ENCODE results near the gene KIF12. TPM values are rescaled to one million over a fixed set of nuclear protein-coding genes. Genes with fewer than 3 reads are reported as not detected.

KIF12 gene
- total RNA-seq, 2 experiments from 2014 or later: not detected

Other genes with a start within 250 kb of the KIF12 start
- gene ZNF618, start 223.0 kb downstream of the KIF12 start, total RNA-seq: under 1 TPM; 0.34 to 0.42 TPM
- not detected for gene AMBP, start 21.0 kb downstream of the KIF12 start, total RNA-seq
- under 1 TPM; 0.47 to 0.99 TPM for gene COL27A1, start 56.2 kb upstream of the KIF12 start, total RNA-seq
- gene ORM1, start 223.8 kb upstream of the KIF12 start, total RNA-seq: not detected
- not detected for gene ORM2, start 230.6 kb upstream of the KIF12 start, total RNA-seq

Measured in activated CD8-positive, alpha-beta T cell treated with anti-CD3 and anti-CD28 coated beads, Interleukin-2, amount 10 ng/mL, durations not matched to agents 7 days and 5 days (primary cell).